ENCODE data around the gene TLX3. TPM values are rescaled to one million over a fixed set of nuclear protein-coding genes. Genes with fewer than 3 reads are reported as not detected.

Gene TLX3
- total and polyA plus RNA-seq, 2 of the 4 experiments (the other 2 are of a cell fraction): not detected

DNA sequence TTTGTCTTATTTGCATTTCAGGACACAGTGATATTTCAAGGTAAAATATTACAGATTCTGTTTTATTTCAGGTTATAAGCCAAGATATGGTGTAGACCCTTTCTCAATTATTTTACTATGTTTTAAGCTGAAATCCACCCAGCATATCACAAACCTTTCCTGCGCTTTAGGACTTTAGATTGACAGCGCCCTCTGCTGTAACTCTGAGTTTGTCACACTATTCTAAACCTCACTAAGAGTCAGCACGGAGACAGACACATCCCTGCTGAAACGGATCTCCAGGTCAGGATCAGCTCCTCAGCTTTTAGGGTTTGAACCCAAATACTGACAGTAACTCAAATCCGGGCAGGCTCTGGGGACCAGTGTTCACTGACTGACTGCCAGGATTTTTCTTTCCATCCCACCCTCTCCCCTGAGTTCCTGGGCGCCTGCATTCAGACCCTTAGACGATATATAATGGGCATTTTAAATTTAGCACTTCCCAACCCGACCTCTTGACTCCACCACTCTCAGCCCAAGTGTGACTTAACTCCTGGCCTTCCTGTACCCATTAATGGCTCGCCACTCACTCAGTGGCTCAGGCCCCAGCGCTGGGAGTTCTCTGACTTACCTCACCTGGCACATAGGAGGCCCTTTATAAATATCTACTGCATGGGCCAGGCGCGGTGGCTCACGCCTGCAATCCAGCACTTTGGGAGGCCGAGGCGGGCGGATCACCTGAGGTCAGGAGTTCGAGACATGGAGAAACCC, 33.5 kb downstream of the TLX3 start:
- ATAC-seq (ENCODE audit: low read depth): peak; percentile 97

More for the DNA sequence above, 33.5 kb downstream of the TLX3 start:
- 0 out of 2 replicates have a peak, but pooled peaks cover 3% of the 10 kb centered on the region for H3K27me3 ChIP-seq (ENCODE audit: control insufficient read depth, insufficient read depth, low read length)
- no peaks in the 10 kb centered on the region for H3K9me1 ChIP-seq (ENCODE audit: insufficient read depth, low read length)
- H4K91ac ChIP-seq (ENCODE audit: insufficient read depth, low read depth, low read length): no peak overlapping the region
- no peak overlapping the region for H3K18ac ChIP-seq (ENCODE audit: low read depth, low read length)
- no peak overlapping the region for H4K5ac ChIP-seq (ENCODE audit: low read depth, low read length)
- peak; percentile 71 for DNase-seq
- H2BK15ac ChIP-seq (ENCODE audit: low read depth, low read length): no peak overlapping the region
- H3K23ac ChIP-seq (ENCODE audit: low read depth, low read length): no peak overlapping the region
- H3K4me3 ChIP-seq (ENCODE audit: insufficient read depth, low read depth, low read length): no peak overlapping the region
- no peaks in the 10 kb centered on the region for H3K9me3 ChIP-seq (ENCODE audit: control insufficient read depth, insufficient read depth, low read length)
- H4K20me1 ChIP-seq (ENCODE audit: insufficient read depth, low read length): no peaks in the 10 kb centered on the region
- H2AFZ ChIP-seq (replicated peaks; ENCODE audit: low read length, poor library complexity): peak overlapping the region; percentile 74
- H3K4me2 ChIP-seq (ENCODE audit: low read depth, low read length): no peak overlapping the region
- WGBS, 2 experiments (ENCODE audit: extremely low coverage in 2 of 2, insufficient read length in 1 of 2): 20% methylated on average over 4 of the region's 17 CpGs; no CpG with 5 or more reads in 1 of the 2 experiments
- no peak overlapping the region for H2BK20ac ChIP-seq (ENCODE audit: low read depth, low read length)
- no peak overlapping the region for H3K56ac ChIP-seq (ENCODE audit: extremely low read depth, insufficient read depth, low read length)
- BruUV-seq (replicated peaks): no TSS peak
- H3K79me1 ChIP-seq (ENCODE audit: low read depth in 1 of 2, low read length in 2 of 2): no peaks in the 10 kb centered on the region
- TF ChIP-seq POLR2A (IDR thresholded peaks at IDR 0.05; ENCODE audit: low read depth, low read length): no peak
- no peak for TF ChIP-seq RCOR1 (IDR thresholded peaks at IDR 0.05; ENCODE audit: insufficient replicate concordance, low read length)
- TF ChIP-seq, protein P1, sequence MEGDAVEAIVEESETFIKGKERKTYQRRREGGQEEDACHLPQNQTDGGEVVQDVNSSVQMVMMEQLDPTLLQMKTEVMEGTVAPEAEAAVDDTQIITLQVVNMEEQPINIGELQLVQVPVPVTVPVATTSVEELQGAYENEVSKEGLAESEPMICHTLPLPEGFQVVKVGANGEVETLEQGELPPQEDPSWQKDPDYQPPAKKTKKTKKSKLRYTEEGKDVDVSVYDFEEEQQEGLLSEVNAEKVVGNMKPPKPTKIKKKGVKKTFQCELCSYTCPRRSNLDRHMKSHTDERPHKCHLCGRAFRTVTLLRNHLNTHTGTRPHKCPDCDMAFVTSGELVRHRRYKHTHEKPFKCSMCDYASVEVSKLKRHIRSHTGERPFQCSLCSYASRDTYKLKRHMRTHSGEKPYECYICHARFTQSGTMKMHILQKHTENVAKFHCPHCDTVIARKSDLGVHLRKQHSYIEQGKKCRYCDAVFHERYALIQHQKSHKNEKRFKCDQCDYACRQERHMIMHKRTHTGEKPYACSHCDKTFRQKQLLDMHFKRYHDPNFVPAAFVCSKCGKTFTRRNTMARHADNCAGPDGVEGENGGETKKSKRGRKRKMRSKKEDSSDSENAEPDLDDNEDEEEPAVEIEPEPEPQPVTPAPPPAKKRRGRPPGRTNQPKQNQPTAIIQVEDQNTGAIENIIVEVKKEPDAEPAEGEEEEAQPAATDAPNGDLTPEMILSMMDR (conservative IDR thresholded peaks at IDR 0.05; ENCODE audit: low read depth, low read length): peak; percentile 78
- no peak for TF ChIP-seq CEBPB (IDR thresholded peaks at IDR 0.05; ENCODE audit: low read depth, low read length)
- TF ChIP-seq RAD21 (IDR thresholded peaks at IDR 0.05; ENCODE audit: low read length): peak; percentile 79
- peak; percentile 81 for TF ChIP-seq SMC3 (IDR thresholded peaks at IDR 0.05; ENCODE audit: low read depth, low read length)
- no peak for TF ChIP-seq BHLHE40 (IDR thresholded peaks at IDR 0.05; ENCODE audit: low read depth, low read length)
- no peak for TF ChIP-seq MAZ (IDR thresholded peaks at IDR 0.05; ENCODE audit: borderline replicate concordance, low read depth, low read length)
- intact Hi-C loops (cut with micrococcal nuclease) (loop anchor here (1.0 to 5.0 kb wide), 4 partner anchors 70 to 705 kb away; no protein-coding TSS in a partner anchor), dilution Hi-C loops (cut with HindIII; ENCODE audit: low sequenced_read_pairs, unreplicated experiment) (no loop called here), in situ Hi-C loops (cut with MboI; ENCODE audit: low sequenced_read_pairs) (loop anchor here (5.0 to 25.0 kb wide), 2 partner anchors 355 to 530 kb away; no protein-coding TSS in a partner anchor)
- no peak overlapping the region for H2AK5ac ChIP-seq (ENCODE audit: low read depth, low read length)
- ChIA-PET CTCF (interaction anchor here (0.6 to 1.7 kb wide), 17 partner anchors 10 to 597 kb away, joined by 3 to 22 read pairs (median 3); no protein-coding TSS in a partner anchor), POLR2A (ENCODE audit: unreplicated experiment) (no interaction called here)
- H3K14ac ChIP-seq (replicated peaks; ENCODE audit: low read depth, low read length): no peak overlapping the region
- no peak overlapping the region for H2AK9ac ChIP-seq (replicated peaks; ENCODE audit: low read depth, low read length, poor library complexity)
- no peaks in the 10 kb centered on the region for H3K36me3 ChIP-seq (ENCODE audit: control insufficient read depth, insufficient read depth, low read length)
- no peak overlapping the region for H2BK120ac ChIP-seq (ENCODE audit: low read depth, low read length)
- no peak overlapping the region for H3K4ac ChIP-seq (ENCODE audit: low read depth, low read length)
- H3K4me1 ChIP-seq (ENCODE audit: control insufficient read depth, insufficient read depth, low read length): no peaks in the 10 kb centered on the region
- H4K8ac ChIP-seq (ENCODE audit: low read depth in 2 of 2, low read length in 2 of 2): no peak overlapping the region
- no peak overlapping the region for H3K9ac ChIP-seq (ENCODE audit: low read depth, low read length)
- no peak overlapping the region for H2BK5ac ChIP-seq (ENCODE audit: low read depth, low read length, poor library complexity, severe bottlenecking)
- H3K27ac ChIP-seq (ENCODE audit: insufficient read depth, low read length): no peak overlapping the region
